OCI-LY3 (cell line): ENCODE results near the gene MPPED1.

Experiments used
- CTCF ChIP-seq: fragments of 200-600, 300-600 bp; sonication (generic); IDR thresholded peaks from 2 replicates; pipeline ENCODE4 v1.5.1; 2014; ENCODE audit warnings: antibody characterized with exemption, low read length, low read depth
- EZH2phosphoT487 ChIP-seq: fragments of 200-600 bp; shearing (Covaris generic); IDR thresholded peaks from 2 replicates; pipeline ENCODE4 v1.6.1; 2018; ENCODE audit warnings: antibody characterized with exemption, mixed run types, low read depth

- no peak for TF ChIP-seq CTCF
- no peak for TF ChIP-seq EZH2phosphoT487
Measured at GRCh38 chr22:43446916-43447315, 35.1 kb downstream of the MPPED1 start.
